ENCODE results near the gene POLR1B. TPM values are rescaled to one million over a fixed set of nuclear protein-coding genes. Genes with fewer than 3 reads are reported as not detected.
A peak's percentile ranks its signal among the peaks of the same experiment; 100 is the strongest.

POLR1B gene
- total and polyA plus RNA-seq, 7 donors: 6.5 to 22.8 (median 13.2) TPM

- H3K4me3 ChIP-seq: no peak overlapping the region
- TF ChIP-seq CTCF (IDR thresholded peaks at IDR 0.05): no peak
- intact Hi-C loops (cut with DNase I): loop anchor here (2.0 to 5.0 kb wide), 3 partner anchors 65 to 101 kb away; no protein-coding TSS in a partner anchor
- H3K4me1 ChIP-seq: peaks cover 10% of the 10 kb centered on the region
- no peaks in the 10 kb centered on the region for H3K36me3 ChIP-seq (ENCODE audit: insufficient read depth in 1 of 2, low read depth in 1 of 2)
- WGBS, 3 donors: 70 to 84% (median 75%) methylated on average over 7 of the region's 7 CpGs
- DNase-seq: no peak
- H3K9me3 ChIP-seq: no peaks in the 10 kb centered on the region
- H3K27ac ChIP-seq: no peak overlapping the region
- ATAC-seq: no peak
- peaks cover 0 to 16% (median 2%) of the 10 kb centered on the region in 3 donors for H3K27me3 ChIP-seq (ENCODE audit: insufficient read depth in 3 of 3, low read length in 2 of 3)
Observed at GRCh38 chr2:112625474-112626114, 83.3 kb downstream of the POLR1B start.

- Histone ChIP-seq H3K9me3 (no peaks in the 10 kb centered on the region), H3K4me3 (no peak overlapping the region), H3K4me1 (peaks cover 10% of the 10 kb centered on the region), H3K27ac (peak overlapping the region; percentile 54), H3K36me3 (ENCODE audit: insufficient read depth in 1 of 2, low read depth in 1 of 2) (no peaks in the 10 kb centered on the region), H3K27me3 (ENCODE audit: insufficient read depth in 3 of 3, low read length in 2 of 3) (peaks cover 0 to 16% (median 6%) of the 10 kb centered on the region in 3 donors)
- WGBS, 3 donors: 5 to 16% (median 8%) methylated on average over 7 of the region's 7 CpGs
- TF ChIP-seq CTCF (IDR thresholded peaks at IDR 0.05): peak; percentile 74
- DNase-seq (peak; percentile 64 to 75), ATAC-seq (peak; percentile 77 to 85 (median 78))
- intact Hi-C loops (cut with DNase I): loop anchor here (2.0 to 5.0 kb wide), 3 partner anchors 64 to 100 kb away; no protein-coding TSS in a partner anchor
Observed at GRCh38 chr2:112626604-112627059, 84.4 kb downstream of the POLR1B start.

Other genes with a start within 250 kb of the POLR1B start
- gene RGPD8, start 108.8 kb upstream of the POLR1B start, total RNA-seq: 1 to 10 TPM; 5.8 to 8.1 (median 6.2) TPM
- gene RGPD8, start 108.8 kb upstream of the POLR1B start, polyA plus RNA-seq: 1 to 10 TPM in 2 of 3 donors, not detected in 1; 1.2 to 3.5 TPM
- gene TTL, start 60.3 kb upstream of the POLR1B start, total RNA-seq: 10 to 100 TPM; 44.1 to 72.0 (median 51.3) TPM
- gene TTL, start 60.3 kb upstream of the POLR1B start, polyA plus RNA-seq: 10 to 100 TPM; 19.0 to 49.8 (median 23.8) TPM
- 10 to 100 TPM; 28.3 to 37.3 (median 32.8) TPM for gene CHCHD5, start 42.1 kb downstream of the POLR1B start, total RNA-seq
- gene CHCHD5, start 42.1 kb downstream of the POLR1B start, polyA plus RNA-seq: 10 to 100 TPM; 30.4 to 47.8 (median 30.7) TPM
- gene SLC20A1, start 103.5 kb downstream of the POLR1B start, total RNA-seq: 10 to 100 TPM; 11.8 to 23.6 (median 17.8) TPM
- 10 to 100 TPM; 11.1 to 37.1 (median 16.0) TPM for gene SLC20A1, start 103.5 kb downstream of the POLR1B start, polyA plus RNA-seq
- gene NT5DC4, start 178.6 kb downstream of the POLR1B start, total RNA-seq: not detected
- not detected for gene NT5DC4, start 178.6 kb downstream of the POLR1B start, polyA plus RNA-seq
- gene CKAP2L, start 222.1 kb downstream of the POLR1B start, total RNA-seq: under 1 TPM in 2 of 4 donors, not detected in 2; 0.05 to 0.19 TPM
- under 1 TPM in 2 of 3 donors, not detected in 1; 0.05 to 0.13 TPM for gene CKAP2L, start 222.1 kb downstream of the POLR1B start, polyA plus RNA-seq
- under 1 TPM in 1 of 4 donors, not detected in 3; 0.12 TPM for gene IL1A, start 242.0 kb downstream of the POLR1B start, total RNA-seq
- under 1 TPM in 1 of 3 donors, not detected in 2; 0.08 TPM for gene IL1A, start 242.0 kb downstream of the POLR1B start, polyA plus RNA-seq

Data from psoas muscle (tissue), 8 donors.